Measurements from ENCODE around the gene SDR42E1. TPM values are rescaled to one million over a fixed set of nuclear protein-coding genes. Genes with fewer than 3 reads are reported as not detected.

Gene SDR42E1
- total RNA-seq, 1 experiment from 2014 or later: not detected

GRCh38 chr16:81971853-81972252, 39.4 kb downstream of the SDR42E1 start:
- DNase-seq (ENCODE audit: low read depth): no peak
- in situ Hi-C loops (cut with HindIII; ENCODE audit: low pct_unique_long_range_greater_than_20kb, low sequenced_read_pairs): no loop called here

- no peak for DNase-seq (ENCODE audit: low read depth)
- in situ Hi-C loops (cut with HindIII; ENCODE audit: low pct_unique_long_range_greater_than_20kb, low sequenced_read_pairs): no loop called here
These were observed 43.9 kb downstream of the SDR42E1 start for GRCh38 chr16:81967358-81967757.

GRCh38 chr16:81964808-81965207, 46.5 kb downstream of the SDR42E1 start:
- DNase-seq (ENCODE audit: low read depth): no peak
- in situ Hi-C loops (cut with HindIII; ENCODE audit: low pct_unique_long_range_greater_than_20kb, low sequenced_read_pairs): no loop called here

GRCh38 chr16:81956213-81956948, 54.9 kb downstream of the SDR42E1 start:
- no peak for DNase-seq (ENCODE audit: low read depth)
- in situ Hi-C loops (cut with HindIII; ENCODE audit: low pct_unique_long_range_greater_than_20kb, low sequenced_read_pairs): no loop called here

- no peak for DNase-seq (ENCODE audit: low read depth)
- in situ Hi-C loops (cut with HindIII; ENCODE audit: low pct_unique_long_range_greater_than_20kb, low sequenced_read_pairs): no loop called here
These were observed 59.7 kb downstream of the SDR42E1 start for GRCh38 chr16:81951564-81951963.

GRCh38 chr16:81946206-81946605, 65.1 kb downstream of the SDR42E1 start:
- DNase-seq (ENCODE audit: low read depth): no peak
- in situ Hi-C loops (cut with HindIII; ENCODE audit: low pct_unique_long_range_greater_than_20kb, low sequenced_read_pairs): no loop called here

- DNase-seq (ENCODE audit: low read depth): no peak
These were observed 65.6 kb downstream of the SDR42E1 start for GRCh38 chr16:81945665-81946064.

GRCh38 chr16:81942007-81942601, 69.2 kb downstream of the SDR42E1 start:
- in situ Hi-C loops (cut with HindIII; ENCODE audit: low pct_unique_long_range_greater_than_20kb, low sequenced_read_pairs): no loop called here

More at GRCh38 chr16:81945665-81946064, 65.6 kb downstream of the SDR42E1 start:
- in situ Hi-C loops (cut with HindIII; ENCODE audit: low pct_unique_long_range_greater_than_20kb, low sequenced_read_pairs): no loop called here

GRCh38 chr16:81940781-81941560, 70.3 kb downstream of the SDR42E1 start:
- peak; percentile 38 for DNase-seq (ENCODE audit: low read depth)
- in situ Hi-C loops (cut with HindIII; ENCODE audit: low pct_unique_long_range_greater_than_20kb, low sequenced_read_pairs): no loop called here

More at GRCh38 chr16:81942007-81942601, 69.2 kb downstream of the SDR42E1 start:
- DNase-seq (ENCODE audit: low read depth): no peak

GRCh38 chr16:81939164-81940056, 71.9 kb downstream of the SDR42E1 start:
- DNase-seq (ENCODE audit: low read depth): no peak
- in situ Hi-C loops (cut with HindIII; ENCODE audit: low pct_unique_long_range_greater_than_20kb, low sequenced_read_pairs): no loop called here

Other genes with a start within 250 kb of the SDR42E1 start
- gene PLCG2, start 232.2 kb downstream of the SDR42E1 start, total RNA-seq (2014; rRNA removed; shearing (Covaris generic); ENCODE audit: low replicate concordance): 3.9 and 23.4 TPM in 2 replicates
- gene HSD17B2, start 23.8 kb upstream of the SDR42E1 start, total RNA-seq (2014; rRNA removed; shearing (Covaris generic); ENCODE audit: low replicate concordance): not detected in 2 replicates
- 10.2 and 22.2 TPM in 2 replicates for gene MPHOSPH6, start 158.8 kb upstream of the SDR42E1 start, total RNA-seq (2014; rRNA removed; shearing (Covaris generic); ENCODE audit: low replicate concordance)